WERI-Rb-1 (cell line): ENCODE results near the gene FGD3.

Experiments used
- DNase-seq: peaks from one replicate; pipeline ENCODE4 v3.0.0-alpha.2; 2020
- H3K27ac ChIP-seq: fragments of 250-450 bp; sonication (Bioruptor Pico); 2 replicates; pipeline ENCODE4 v1.5.1; 2020; ENCODE audit warnings: mild to moderate bottlenecking, moderate library complexity
- H3K27me3 ChIP-seq: fragments of 250-450 bp; sonication (Bioruptor Pico); 2 replicates; pipeline ENCODE4 v1.5.1; 2021; ENCODE audit warnings: mild to moderate bottlenecking, low read depth, moderate library complexity; ENCODE audit not compliant: insufficient read depth, severe bottlenecking
- H3K36me3 ChIP-seq: fragments of 250-450 bp; sonication (Bioruptor Pico); 2 replicates; pipeline ENCODE4 v1.5.1; 2020; ENCODE audit warnings: mild to moderate bottlenecking, moderate library complexity
- H3K4me3 ChIP-seq: 2 replicates; pipeline ENCODE4 v1.5.1; 2011; ENCODE audit warnings: low read depth, mild to moderate bottlenecking, control low read depth, low read length
- H3K9me3 ChIP-seq: fragments of 250-450 bp; sonication (Bioruptor Pico); 2 replicates; pipeline ENCODE4 v1.5.1; 2021; ENCODE audit warnings: mild to moderate bottlenecking, moderate library complexity; ENCODE audit not compliant: severe bottlenecking
- CTCF ChIP-seq: IDR thresholded peaks from 2 replicates; pipeline ENCODE4 v1.5.1; 2011; ENCODE audit warnings: low read depth, mild to moderate bottlenecking, control low read depth, inconsistent platforms, low read length

Gene FGD3

DNA sequence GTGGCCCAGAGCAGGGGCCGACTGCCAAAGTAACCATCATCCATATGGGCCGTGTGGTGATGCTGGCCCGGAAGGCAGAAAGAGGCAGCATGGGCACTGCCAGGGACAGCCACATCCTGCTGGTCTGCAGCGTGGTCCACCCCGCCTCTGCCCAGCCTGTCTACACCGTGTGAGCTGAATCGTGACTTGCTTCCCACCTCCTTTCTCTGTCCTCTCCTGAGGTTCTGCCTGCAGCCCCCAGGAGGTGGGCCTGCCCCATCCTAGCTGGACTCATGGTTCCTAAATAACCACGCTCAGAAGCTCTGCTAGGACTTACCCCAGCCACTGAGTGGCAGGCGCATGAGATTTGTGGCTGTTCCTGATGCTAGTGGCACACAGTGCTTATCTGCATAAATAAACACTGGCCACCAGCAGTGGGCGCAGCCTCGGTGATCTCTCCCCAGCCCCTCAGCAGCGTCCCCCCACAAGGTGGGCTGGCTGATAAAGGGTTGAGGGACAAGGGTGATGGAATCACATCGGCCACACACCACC lies 88.6 kb downstream of the FGD3 start:
- no peak for TF ChIP-seq CTCF
- H3K36me3 ChIP-seq = no peaks in the 10 kb centered on the region
- H3K9me3 ChIP-seq = no peaks in the 10 kb centered on the region
- no peaks in the 10 kb centered on the region for H3K27me3 ChIP-seq
- no peak overlapping the region for H3K27ac ChIP-seq
- no peak overlapping the region for H3K4me3 ChIP-seq
- DNase-seq = no peak

DNA sequence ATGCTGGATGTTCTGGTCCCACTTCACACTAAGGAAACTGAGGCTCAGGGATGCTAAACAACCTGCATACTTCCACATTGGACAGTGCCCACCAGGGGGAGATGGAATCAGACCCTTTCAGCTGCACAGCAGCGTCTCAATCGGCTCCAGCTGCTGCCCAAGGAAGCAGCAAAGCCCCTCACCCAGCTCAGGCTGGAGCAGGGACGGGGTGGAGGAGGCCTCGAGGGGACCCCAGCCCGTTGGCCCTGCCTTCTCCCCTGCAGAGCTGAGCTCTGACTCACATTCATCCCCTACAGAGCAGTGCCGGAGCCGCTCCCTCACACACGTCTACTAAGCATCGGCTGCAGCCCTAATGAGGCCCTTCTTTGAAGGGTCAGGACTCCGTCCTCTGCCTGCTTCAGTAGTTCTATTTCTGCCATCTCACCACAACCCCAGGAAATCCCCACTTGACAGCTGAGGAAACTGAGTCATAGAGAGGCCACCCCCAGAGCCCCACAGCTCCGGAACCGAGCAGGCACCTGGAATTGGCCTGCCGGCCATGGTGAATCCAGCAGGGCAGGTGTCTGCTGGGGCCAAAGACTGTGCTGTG lies 89.7 kb downstream of the FGD3 start:
- Histone ChIP-seq H3K27ac (no peak overlapping the region), H3K27me3 (no peaks in the 10 kb centered on the region), H3K36me3 (no peaks in the 10 kb centered on the region), H3K9me3 (no peaks in the 10 kb centered on the region), H3K4me3 (no peak overlapping the region)
- TF ChIP-seq CTCF = peak; percentile 42; the same call in 1 of the 2 replicates
- DNase-seq = no peak

DNA sequence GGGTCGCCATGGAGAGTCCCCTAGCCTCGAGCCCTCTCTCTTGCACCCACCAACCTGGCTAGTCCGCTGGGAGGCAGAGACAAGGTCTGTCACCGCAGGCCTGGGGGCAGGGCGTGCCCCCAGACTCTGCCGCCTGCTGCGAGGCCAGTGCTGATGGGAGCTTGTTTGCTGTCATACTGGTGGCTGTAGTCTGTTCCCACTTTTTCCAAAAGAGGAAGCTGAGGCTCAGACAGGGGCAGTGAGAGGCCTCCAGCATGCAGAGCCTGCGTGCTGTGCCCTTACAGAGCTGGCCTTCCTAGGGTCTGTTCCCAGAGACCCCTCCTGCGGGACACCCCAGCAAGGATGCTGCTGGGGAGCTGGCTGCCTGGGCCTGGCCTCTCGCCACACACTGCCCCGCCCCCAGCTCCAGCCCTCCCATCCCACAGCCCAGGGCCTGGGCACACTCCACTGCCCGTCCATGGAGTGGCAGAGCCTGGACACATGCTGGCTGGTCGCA lies 90.2 kb downstream of the FGD3 start:
- Histone ChIP-seq H3K9me3 (no peaks in the 10 kb centered on the region), H3K36me3 (no peaks in the 10 kb centered on the region), H3K27me3 (no peaks in the 10 kb centered on the region), H3K27ac (no peak overlapping the region), H3K4me3 (no peak overlapping the region)
- TF ChIP-seq CTCF = no peak
- DNase-seq = no peak

DNA sequence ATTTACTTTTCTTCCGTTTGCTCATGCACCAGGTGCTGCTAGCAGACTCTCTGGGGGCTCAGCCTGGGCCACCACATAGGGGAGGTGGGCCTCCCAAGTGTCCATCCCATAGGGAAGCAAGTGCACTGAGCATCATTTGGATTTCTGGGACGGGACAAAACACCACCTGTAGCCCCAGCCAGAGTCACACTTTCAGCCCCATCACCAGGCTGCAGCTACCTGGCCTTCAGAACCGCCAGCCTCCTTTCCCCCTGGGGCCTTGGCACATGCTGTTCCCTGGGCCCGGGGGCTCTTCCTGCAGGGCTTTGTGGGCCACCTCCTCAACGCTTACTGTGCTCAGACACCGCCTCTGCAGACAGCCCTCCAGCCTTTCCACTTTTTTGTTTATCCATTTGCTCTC lies 91.6 kb downstream of the FGD3 start:
- Histone ChIP-seq H3K27me3 (no peaks in the 10 kb centered on the region), H3K9me3 (no peaks in the 10 kb centered on the region), H3K27ac (no peak overlapping the region), H3K36me3 (no peaks in the 10 kb centered on the region), H3K4me3 (no peak overlapping the region)
- TF ChIP-seq CTCF = no peak
- DNase-seq = no peak

DNA sequence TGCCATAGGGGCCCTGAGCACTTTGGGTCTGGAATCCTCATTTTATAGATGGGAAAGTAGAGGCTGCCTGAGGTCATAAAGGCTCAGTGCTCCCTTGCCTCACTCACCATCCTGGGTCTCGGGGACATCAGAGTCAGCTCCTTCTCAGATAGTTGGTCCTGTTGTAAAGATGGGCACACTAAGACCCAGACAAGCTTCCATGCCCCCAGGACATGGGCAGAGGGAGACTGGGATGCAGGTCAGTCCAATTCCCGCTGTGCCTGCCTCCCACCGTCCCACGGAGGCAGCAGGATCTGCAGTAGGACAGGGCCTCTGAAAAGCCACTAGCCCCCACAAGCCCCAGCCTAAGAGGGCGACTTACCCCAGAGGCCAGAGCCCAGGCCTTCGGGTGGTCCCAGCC lies 92.1 kb downstream of the FGD3 start:
- DNase-seq = no peak
- Histone ChIP-seq H3K4me3 (no peak overlapping the region), H3K9me3 (no peaks in the 10 kb centered on the region), H3K27ac (no peak overlapping the region), H3K27me3 (no peaks in the 10 kb centered on the region), H3K36me3 (no peaks in the 10 kb centered on the region)
- no peak for TF ChIP-seq CTCF

DNA sequence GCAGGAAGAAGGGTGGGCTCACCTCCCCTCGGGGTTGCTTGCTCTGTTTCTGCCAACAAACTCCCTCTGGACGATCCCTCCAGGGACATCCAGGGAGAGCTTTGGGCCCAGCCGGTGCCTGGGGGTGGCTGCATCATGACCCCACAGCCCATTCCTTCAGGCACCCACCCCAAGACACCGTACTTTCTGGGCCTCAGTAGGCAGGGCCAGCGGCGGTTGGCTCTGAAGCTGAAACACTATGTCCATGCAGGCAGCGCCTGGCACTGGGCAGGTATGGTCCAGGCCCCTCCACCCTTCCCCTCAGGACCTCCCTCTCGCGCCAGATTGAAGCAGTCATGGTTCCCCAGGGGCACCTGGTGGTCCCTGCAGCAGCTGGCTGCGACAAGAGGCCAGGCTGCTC lies 92.7 kb downstream of the FGD3 start:
- no peak for DNase-seq
- Histone ChIP-seq H3K9me3 (no peaks in the 10 kb centered on the region), H3K27ac (no peak overlapping the region), H3K27me3 (no peaks in the 10 kb centered on the region), H3K4me3 (no peak overlapping the region), H3K36me3 (no peaks in the 10 kb centered on the region)
- no peak for TF ChIP-seq CTCF
